GM19351 (cell line): ENCODE data around the gene BTBD9.

ENCODE experiments used
- ATAC-seq: cut with Tn5 transposase; IDR thresholded peaks from one replicate; pipeline ENCODE4 v1.9.1; 2021; ENCODE audit warnings: mild to moderate bottlenecking, moderate library complexity; ENCODE audit not compliant: unreplicated experiment

Gene BTBD9

GRCh38 chr6:38566295-38567030, 73.3 kb downstream of the BTBD9 start:
- no peak for ATAC-seq

GRCh38 chr6:38564301-38564700, 75.4 kb downstream of the BTBD9 start:
- no peak for ATAC-seq

- no peak for ATAC-seq
Observed at GRCh38 chr6:38555606-38556005, 84.1 kb downstream of the BTBD9 start.

- no peak for ATAC-seq
Observed at GRCh38 chr6:38554700-38555413, 84.9 kb downstream of the BTBD9 start.

- no peak for ATAC-seq
Observed at GRCh38 chr6:38554014-38554413, 85.7 kb downstream of the BTBD9 start.

GRCh38 chr6:38552121-38552520, 87.6 kb downstream of the BTBD9 start:
- peak; percentile 84 for ATAC-seq

- no peak for ATAC-seq
Observed at GRCh38 chr6:38549795-38550194, 89.9 kb downstream of the BTBD9 start.

GRCh38 chr6:38549180-38549579, 90.5 kb downstream of the BTBD9 start:
- no peak for ATAC-seq

- no peak for ATAC-seq
Observed at GRCh38 chr6:38543022-38543421, 96.7 kb downstream of the BTBD9 start.

GRCh38 chr6:38542031-38542430, 97.7 kb downstream of the BTBD9 start:
- no peak for ATAC-seq

GRCh38 chr6:38533064-38533463, 106.7 kb downstream of the BTBD9 start:
- no peak for ATAC-seq

- no peak for ATAC-seq
Observed at GRCh38 chr6:38531134-38531533, 108.6 kb downstream of the BTBD9 start.

- no peak for ATAC-seq
Observed at GRCh38 chr6:38528196-38528965, 111.3 kb downstream of the BTBD9 start.

- no peak for ATAC-seq
Observed at GRCh38 chr6:38527371-38527770, 112.4 kb downstream of the BTBD9 start.

GRCh38 chr6:38525888-38526287, 113.8 kb downstream of the BTBD9 start:
- ATAC-seq, result no peak

- no peak for ATAC-seq
Observed at GRCh38 chr6:38524436-38525145, 115.1 kb downstream of the BTBD9 start.

GRCh38 chr6:38522322-38522721, 117.4 kb downstream of the BTBD9 start:
- ATAC-seq, result no peak

- no peak for ATAC-seq
Observed at GRCh38 chr6:38518511-38519304, 121.0 kb downstream of the BTBD9 start.

- ATAC-seq, result no peak
Observed at GRCh38 chr6:38517005-38517404, 122.7 kb downstream of the BTBD9 start.

GRCh38 chr6:38514399-38514798, 125.3 kb downstream of the BTBD9 start:
- ATAC-seq, result no peak
